SK-N-MC (cell line): Measurements from ENCODE around the gene HS6ST1.

Experiments used
- EZH2 ChIP-seq: fragments of 200-600 bp; sonication (generic); IDR thresholded peaks from one replicate; pipeline ENCODE4 v1.6.1; 2017; ENCODE audit warnings: antibody characterized with exemption
- POLR2AphosphoS5 ChIP-seq: IDR thresholded peaks from 2 replicates; pipeline ENCODE4 v1.6.1; 2012; ENCODE audit warnings: mild to moderate bottlenecking, low read depth, low read length, borderline replicate concordance

GRCh38 chr2:128271911-128272600, 46.6 kb downstream of the HS6ST1 start:
- TF ChIP-seq POLR2AphosphoS5 (no peak), EZH2 (no peak)
